GM21515 (cell line): ENCODE results near the gene IQSEC2.

ENCODE experiments used
- ATAC-seq: cut with Tn5 transposase; IDR thresholded peaks from one replicate; pipeline ENCODE4 v1.9.1; 2021; ENCODE audit not compliant: unreplicated experiment

Gene IQSEC2

GRCh38 chrX:53305219-53305995 lies 24.0 kb upstream of the IQSEC2 start:
- no peak for ATAC-seq

DNA sequence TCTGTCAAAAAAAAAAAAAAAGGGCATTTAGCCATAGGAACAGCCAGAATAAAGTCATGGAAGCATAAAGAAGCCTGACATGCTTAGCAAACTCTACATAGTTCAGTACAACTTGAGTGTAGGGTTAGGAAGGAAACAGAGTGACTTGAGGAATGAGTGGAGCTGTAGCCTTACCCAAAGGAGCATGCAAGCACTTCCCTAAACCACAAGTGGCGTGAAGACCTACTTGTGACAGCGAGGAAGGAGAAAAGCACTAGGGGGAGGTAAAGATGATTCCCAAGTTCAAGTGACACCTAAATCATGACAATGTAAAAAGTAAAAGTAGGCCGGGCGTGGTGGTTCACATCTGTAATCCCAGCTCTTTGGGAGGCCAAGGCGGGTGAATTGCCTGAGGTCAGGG lies 21.8 kb upstream of the IQSEC2 start:
- no peak for ATAC-seq

GRCh38 chrX:53300157-53300556 lies 18.8 kb upstream of the IQSEC2 start:
- no peak for ATAC-seq

DNA sequence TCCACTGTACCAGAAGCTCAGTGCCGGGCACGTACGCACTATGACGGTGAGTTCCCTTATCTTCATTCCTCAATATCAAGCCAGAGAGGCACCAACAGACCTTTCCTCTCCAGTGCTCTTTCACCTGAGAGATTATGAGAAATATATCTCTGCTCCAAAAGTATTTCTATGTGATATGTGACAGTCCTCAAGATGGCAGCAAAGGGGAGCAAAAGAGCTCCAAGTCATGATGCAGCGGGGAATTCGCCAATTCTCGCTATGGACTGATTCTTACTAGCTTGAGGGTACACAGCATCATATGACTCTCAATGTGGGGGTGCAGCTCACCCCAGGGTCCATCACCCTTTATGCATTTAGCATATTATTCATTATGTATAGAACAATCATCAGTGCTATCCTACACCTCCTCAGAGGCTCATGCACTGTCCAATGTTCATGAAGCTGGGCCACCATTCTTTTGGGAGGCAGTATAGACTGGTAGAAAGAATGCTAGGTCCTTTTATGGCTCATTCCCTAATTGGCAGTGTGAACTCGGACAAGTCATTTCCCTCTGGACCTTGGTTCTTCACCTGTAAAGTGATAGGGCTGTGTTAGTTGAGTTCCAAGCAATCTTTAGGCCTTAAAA lies 12.8 kb upstream of the IQSEC2 start:
- ATAC-seq, result no peak

DNA sequence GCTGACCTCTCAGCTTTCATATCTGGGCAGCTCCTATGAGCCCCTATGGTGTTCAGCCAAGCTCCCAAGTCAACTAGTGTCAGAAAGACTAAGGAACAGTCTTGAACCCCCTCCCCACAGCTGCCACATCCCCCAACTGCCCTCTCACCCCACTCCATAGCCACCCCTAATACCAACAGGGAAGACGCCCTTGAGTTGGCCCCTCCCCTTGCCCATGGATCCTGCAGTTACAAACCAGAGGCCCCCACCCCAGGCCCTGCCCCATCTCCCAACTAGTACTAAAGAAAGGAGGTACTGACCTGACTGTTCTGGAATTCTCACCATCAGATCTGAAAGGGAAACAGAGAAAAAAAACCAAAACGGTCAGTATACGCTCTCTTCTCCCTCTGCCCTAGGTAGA lies 10.2 kb upstream of the IQSEC2 start:
- no peak for ATAC-seq

DNA sequence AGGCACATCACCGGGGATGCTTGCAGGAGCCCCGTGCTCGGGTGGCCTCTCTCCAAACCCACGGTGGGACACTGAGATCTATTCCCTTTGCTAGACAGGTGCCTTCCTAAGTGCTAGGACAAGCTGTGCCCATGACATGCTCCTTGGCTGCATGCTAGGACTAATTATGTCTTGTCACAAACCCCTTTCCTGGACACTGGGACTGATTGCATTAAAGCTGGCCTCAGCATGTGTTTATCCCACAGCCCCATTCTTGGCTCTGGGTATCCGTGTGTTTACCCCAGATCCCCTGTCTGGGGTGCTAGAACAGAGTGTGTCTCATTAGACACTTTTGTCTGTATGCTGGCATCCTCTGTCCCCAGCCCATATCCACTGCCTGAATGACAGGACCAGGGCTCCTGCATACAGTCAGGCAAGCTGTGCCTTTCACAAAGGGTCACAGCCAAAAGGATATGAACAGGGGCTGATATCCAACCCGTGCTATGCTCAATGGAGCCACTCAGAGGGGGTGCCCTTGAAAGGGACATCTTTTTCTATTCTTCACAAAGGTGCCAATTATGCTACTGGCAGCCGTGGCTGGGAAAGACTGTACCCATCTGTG lies 9.2 kb upstream of the IQSEC2 start:
- no peak for ATAC-seq

DNA sequence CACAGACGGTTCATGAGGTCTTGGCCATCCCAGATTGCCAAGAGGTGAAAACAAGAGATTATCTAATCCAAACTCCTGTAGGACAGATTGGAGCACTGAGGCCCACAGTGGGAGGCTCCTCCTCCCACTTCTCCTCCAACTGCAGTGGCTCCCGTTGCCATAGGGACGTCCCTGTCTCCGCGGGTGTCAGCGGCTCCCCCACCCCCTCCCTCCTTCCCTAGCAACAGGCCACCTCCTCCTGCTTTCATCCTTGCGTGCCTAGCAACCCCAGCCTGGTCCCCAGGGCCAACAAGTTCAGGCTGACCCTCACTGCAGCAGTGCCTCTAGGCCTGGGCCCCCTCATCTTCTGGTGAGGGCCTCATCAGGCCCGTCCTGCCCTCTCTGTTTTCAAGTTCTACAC lies 6.8 kb upstream of the IQSEC2 start:
- no peak for ATAC-seq

- no peak for ATAC-seq
Measured at GRCh38 chrX:53287493-53288138, 6.2 kb upstream of the IQSEC2 start.

DNA sequence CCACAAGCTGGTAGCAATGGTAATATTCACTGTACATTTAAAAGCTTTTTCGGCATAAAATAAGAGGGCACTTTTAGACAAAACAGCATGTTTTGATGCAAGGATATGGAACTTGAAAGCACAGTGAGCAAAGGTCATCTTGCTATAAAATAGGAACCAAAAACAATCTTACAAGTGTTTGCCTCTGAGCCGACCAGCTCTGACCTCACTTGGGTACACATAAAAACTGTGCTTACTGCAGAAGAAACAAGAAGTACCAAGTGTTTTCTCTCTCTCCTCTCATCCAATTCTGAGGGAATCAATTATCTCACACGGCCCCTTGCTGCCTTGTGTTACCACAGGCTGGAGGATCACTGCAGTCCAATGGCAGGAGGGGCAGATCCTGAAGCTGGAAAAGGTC lies 4.8 kb upstream of the IQSEC2 start:
- no peak for ATAC-seq

DNA sequence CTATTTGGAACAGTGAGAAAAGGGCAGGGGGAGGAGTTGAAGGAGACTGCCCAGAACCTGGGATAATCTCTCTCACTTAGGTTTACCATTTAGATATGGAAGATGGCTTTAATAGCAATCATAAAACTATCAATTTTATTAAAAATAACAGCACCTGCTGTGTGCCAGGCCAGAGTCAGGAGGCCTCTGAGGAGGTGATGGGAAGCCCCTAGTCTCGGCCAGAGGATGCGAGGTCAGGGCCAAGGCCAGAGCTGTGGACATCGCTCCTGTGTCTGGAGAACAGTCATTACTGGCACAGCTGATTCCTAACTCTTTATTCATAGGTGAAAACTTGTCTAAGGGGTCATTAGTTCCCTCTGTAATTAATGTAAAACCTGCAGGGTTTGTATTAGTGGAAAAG lies 4.2 kb upstream of the IQSEC2 start:
- no peak for ATAC-seq

DNA sequence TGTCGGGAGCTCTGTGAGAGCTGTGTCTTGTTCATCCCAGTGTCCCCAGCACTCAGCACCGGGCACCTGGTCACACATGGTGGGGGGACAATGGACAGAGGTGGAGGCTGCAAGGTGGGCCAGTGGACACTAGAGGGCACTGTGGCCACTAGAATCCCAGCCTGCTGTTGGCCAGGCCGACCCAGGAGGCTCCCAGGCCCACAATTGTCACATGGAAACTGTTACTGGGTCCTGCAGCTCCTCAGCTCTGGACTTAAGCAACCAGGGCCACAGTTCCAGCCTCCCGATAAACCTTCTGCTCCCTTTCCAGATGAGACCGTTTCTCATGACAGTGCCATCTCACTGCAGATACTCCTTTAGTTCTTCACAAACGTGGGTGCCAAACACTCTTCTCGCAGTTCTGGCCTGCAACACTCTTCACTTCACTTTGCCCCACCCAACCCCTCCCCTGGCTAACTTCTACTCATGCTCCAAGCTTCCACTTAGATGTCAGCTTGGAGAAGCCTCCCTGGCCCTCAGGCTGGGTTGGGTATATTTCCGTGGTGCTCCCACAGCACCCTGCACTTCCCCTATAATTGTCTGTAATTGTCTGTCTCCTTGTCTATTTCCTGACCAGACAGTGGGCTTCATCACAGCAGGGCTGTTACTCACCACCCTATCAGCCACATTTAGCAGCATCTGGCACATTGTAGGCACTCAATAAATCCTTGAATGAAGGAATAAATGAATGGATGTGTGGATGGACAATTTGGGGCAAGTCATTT lies 3.5 kb upstream of the IQSEC2 start:
- ATAC-seq, result no peak

- ATAC-seq, result no peak
Measured at GRCh38 chrX:53283567-53283966, 2.2 kb upstream of the IQSEC2 start.

- ATAC-seq, result no peak
Measured at GRCh38 chrX:53283099-53283498, 1.7 kb upstream of the IQSEC2 start.

DNA sequence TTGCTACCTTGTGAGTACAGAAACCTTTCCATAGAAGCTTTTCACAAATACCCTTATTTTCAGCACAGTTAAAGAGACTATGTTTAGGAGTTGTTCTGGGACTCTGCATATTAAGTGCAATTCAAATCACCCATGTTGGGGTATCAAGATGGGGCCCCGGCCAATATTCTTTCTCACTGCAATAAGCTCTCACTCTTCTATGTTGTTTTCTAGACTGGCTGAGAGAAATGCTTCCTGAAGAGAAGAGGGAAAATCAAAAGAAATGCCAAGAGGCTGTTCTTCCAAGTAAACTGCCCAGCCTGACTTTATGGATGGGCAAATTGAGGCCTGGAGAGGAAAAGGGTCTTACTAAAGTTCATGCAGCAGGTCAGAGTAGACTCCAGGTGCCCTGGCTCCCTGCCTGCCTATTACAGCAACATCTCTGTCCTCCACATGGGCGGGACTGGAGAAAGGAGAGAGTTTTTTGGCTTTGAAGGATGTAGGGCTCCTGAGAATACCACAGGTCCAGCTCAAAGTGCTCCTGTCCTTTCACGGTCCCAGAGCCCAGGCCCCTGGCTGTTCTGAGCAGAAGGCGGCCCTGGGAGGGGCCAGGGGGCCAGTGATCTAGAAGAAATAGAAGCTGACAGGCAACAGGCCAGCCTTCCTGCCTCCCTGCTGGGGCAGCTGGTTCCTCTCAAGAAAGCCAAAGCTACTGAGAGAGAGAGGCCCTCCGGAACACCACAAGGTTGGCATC lies 745 bp upstream of the IQSEC2 start:
- no peak for ATAC-seq

DNA sequence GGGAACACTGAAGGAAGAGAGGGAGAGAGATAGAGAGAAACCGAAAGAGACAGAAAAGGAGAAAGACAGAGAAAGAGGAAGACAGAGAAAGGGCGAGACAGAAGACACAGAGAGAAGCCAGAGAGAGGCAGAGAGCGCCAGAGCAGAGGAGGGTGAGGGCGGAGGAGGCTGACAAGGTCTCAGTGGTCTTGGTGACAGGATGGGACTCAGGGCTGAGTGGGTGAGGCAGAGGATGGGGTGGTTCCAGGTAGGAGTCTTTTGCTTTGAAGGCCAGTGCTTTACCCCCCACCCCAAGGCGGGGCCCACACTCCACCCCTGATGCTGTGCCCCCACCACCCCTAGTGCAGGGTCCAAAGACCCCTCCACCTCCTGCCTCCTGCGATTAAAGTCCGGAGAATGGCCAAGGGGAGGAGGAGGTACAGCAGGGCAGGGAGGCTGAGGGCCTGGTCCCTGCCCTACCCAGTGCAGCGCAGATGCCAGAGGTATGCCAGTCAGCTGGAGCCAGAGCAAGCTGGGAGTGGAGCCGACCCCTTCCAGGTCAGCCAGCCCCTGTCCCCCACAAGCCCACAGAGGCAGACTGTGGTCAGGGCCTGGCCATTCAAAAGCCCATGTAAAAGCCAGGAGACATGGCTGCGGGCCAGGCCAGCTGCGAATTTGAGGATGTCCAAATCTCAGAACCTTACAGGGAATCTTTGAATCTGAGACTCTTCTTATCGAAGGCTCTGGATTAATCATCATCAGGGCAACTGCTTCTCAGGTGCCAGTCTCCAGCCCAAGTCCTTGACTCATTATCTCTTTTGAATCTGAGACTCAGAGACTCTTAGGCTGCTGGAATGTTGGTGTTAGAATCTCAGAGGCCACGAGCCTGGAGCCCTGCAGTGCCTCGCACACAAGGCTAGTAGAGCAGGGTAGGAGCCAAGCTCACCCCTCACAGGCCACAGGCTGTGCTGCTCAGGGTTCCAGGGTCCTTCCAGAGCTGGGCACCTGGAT lies 758 bp downstream of the IQSEC2 start:
- no peak for ATAC-seq

- no peak for ATAC-seq
Measured at GRCh38 chrX:53279296-53280237, 1.8 kb downstream of the IQSEC2 start.

GRCh38 chrX:53272808-53273337 lies 8.5 kb downstream of the IQSEC2 start:
- no peak for ATAC-seq

GRCh38 chrX:53269536-53270107 lies 11.8 kb downstream of the IQSEC2 start:
- no peak for ATAC-seq
